ENCODE results near the gene RGS19. TPM values are rescaled to one million over a fixed set of nuclear protein-coding genes. Genes with fewer than 3 reads are reported as not detected.
"Not testable (repeated sequence)": the region's sequence is repeated elsewhere in the genome, so short reads cannot be mapped to it uniquely, and the experiment has no call there.

RGS19 gene
- 10 to 100 TPM; 10.4 to 26.4 (median 16.6) TPM for total RNA-seq

GRCh38 chr20:64079273-64080012 lies at the start of gene RGS19:
RGS19 (minus strand) TSS chr20:64079518; CDS start chr20:64076886, 2,632 bp downstream.
- TF ChIP-seq POLR2A (IDR thresholded peaks at IDR 0.05) (no peak), CTCF (IDR thresholded peaks at IDR 0.05) (no peak)
- peak; percentile 64 to 94 for DNase-seq (ENCODE audit: low spot score in 2 of 2)

GRCh38 chr20:64123517-64123916 lies 44.2 kb upstream of the RGS19 start:
- 86 to 87% methylated on average over 11 of the region's 11 CpGs for WGBS, 2 donors
- intact Hi-C loops (cut with DNase I; ENCODE audit: low total_unique reads); H3K4me3 ChIP-seq (ENCODE audit: low read depth, poor library complexity, severe bottlenecking): not testable (repeated sequence)
- peak in 1 of 2 donors; percentile 46 for DNase-seq (ENCODE audit: low spot score in 2 of 2)

More at GRCh38 chr20:64079273-64080012, at the start of gene RGS19:
- intact Hi-C loops (cut with DNase I; ENCODE audit: low total_unique reads): no loop called here
- 0 to 1% methylated on average over 9 to 34 of the region's 73 CpGs for WGBS, 2 donors
- peak within 1 kb of the TSS; percentile 56 for H3K4me3 ChIP-seq (ENCODE audit: low read depth, poor library complexity, severe bottlenecking)

- H3K4me3 ChIP-seq (ENCODE audit: low read depth, poor library complexity, severe bottlenecking); intact Hi-C loops (cut with DNase I; ENCODE audit: low total_unique reads): not testable (repeated sequence)
- WGBS, 2 donors: 84 to 85% methylated on average over 11 of the region's 11 CpGs
- peak in 1 of 2 donors; percentile 40 for DNase-seq (ENCODE audit: low spot score in 2 of 2)
Measured at GRCh38 chr20:64122927-64123326, 43.6 kb upstream of the RGS19 start.

- TF ChIP-seq POLR2A (IDR thresholded peaks at IDR 0.05) (no peak), CTCF (IDR thresholded peaks at IDR 0.05) (no peak)
- WGBS, 2 donors: 70 to 73% methylated on average over 12 of the region's 12 CpGs
- H3K4me3 ChIP-seq (ENCODE audit: low read depth, poor library complexity, severe bottlenecking): no peak overlapping the region
- intact Hi-C loops (cut with DNase I; ENCODE audit: low total_unique reads): no loop called here
- peak in 1 of 2 donors; percentile 54 for DNase-seq (ENCODE audit: low spot score in 2 of 2)
Measured at GRCh38 chr20:64121586-64121985, 42.3 kb upstream of the RGS19 start.

- TF ChIP-seq POLR2A (IDR thresholded peaks at IDR 0.05) (no peak), CTCF (IDR thresholded peaks at IDR 0.05) (no peak)
- intact Hi-C loops (cut with DNase I; ENCODE audit: low total_unique reads): no loop called here
- 51 to 56% methylated on average over 9 to 11 of the region's 14 CpGs for WGBS, 2 donors
- peak in 1 of 2 donors; percentile 82 for DNase-seq (ENCODE audit: low spot score in 2 of 2)
- H3K4me3 ChIP-seq (ENCODE audit: low read depth, poor library complexity, severe bottlenecking): no peak overlapping the region
Measured at GRCh38 chr20:64119681-64120341, 40.5 kb upstream of the RGS19 start.

GRCh38 chr20:64119301-64119680 lies 40.0 kb upstream of the RGS19 start:
- DNase-seq (ENCODE audit: low spot score in 2 of 2): peak in 1 of 2 donors; percentile 78
- 71 to 73% methylated on average over 8 of the region's 8 CpGs for WGBS, 2 donors
- TF ChIP-seq POLR2A (IDR thresholded peaks at IDR 0.05) (no peak), CTCF (IDR thresholded peaks at IDR 0.05) (no peak)
- no peak overlapping the region for H3K4me3 ChIP-seq (ENCODE audit: low read depth, poor library complexity, severe bottlenecking)
- intact Hi-C loops (cut with DNase I; ENCODE audit: low total_unique reads): no loop called here

- peak in 1 of 2 donors; percentile 5 for DNase-seq (ENCODE audit: low spot score in 2 of 2)
- H3K4me3 ChIP-seq (ENCODE audit: low read depth, poor library complexity, severe bottlenecking); intact Hi-C loops (cut with DNase I; ENCODE audit: low total_unique reads): not testable (repeated sequence)
- 87% methylated on average over 3 of the region's 6 CpGs; no CpG with 5 or more reads in 1 of the 2 donors for WGBS, 2 donors
Measured at GRCh38 chr20:64117432-64117777, 38.1 kb upstream of the RGS19 start.
